ENCODE results near the gene CD93. TPM values are rescaled to one million over a fixed set of nuclear protein-coding genes. Genes with fewer than 3 reads are reported as not detected.

CD93 gene
- total RNA-seq, 1 experiment from 2014 or later: not detected

GRCh38 chr20:23114448-23115082 is 28.4 kb upstream of the CD93 start:
- intact Hi-C loops (cut with micrococcal nuclease): no loop called here
- CTCF ChIA-PET: no interaction called here
- Histone ChIP-seq H3F3A (ENCODE audit: low read length, unreplicated experiment) (no peaks in the 10 kb centered on the region), H3K27ac (ENCODE audit: low read length) (no peak overlapping the region), H4K20me1 (ENCODE audit: low read length) (no peaks in the 10 kb centered on the region), H3K79me2 (ENCODE audit: low read length) (no peaks in the 10 kb centered on the region), H3K4me2 (ENCODE audit: low read length) (no peak overlapping the region), H3K4me3 (ENCODE audit: low read length) (no peak overlapping the region), H3K27me3 (ENCODE audit: low read length) (0 out of 2 replicates have a peak, but pooled peaks cover 7% of the 10 kb centered on the region), H3K9me2 (replicated peaks; ENCODE audit: low read length) (no peaks in the 10 kb centered on the region), H3K9me3 (ENCODE audit: low read length) (no peaks in the 10 kb centered on the region), H3K4me1 (ENCODE audit: insufficient read depth, low read length) (no peaks in the 10 kb centered on the region; the same call in 1 of the 2 replicates), H3K36me3 (ENCODE audit: low read depth, low read length) (no peaks in the 10 kb centered on the region), H3K9ac (ENCODE audit: low read length) (no peak overlapping the region), H2AFZ (ENCODE audit: low read length) (no peak overlapping the region)
- no peak for DNase-seq
- no peak for ATAC-seq
- no peak for TF ChIP-seq EZH2phosphoT487 (IDR thresholded peaks at IDR 0.05; ENCODE audit: borderline replicate concordance, low read length)
- no peak for TF ChIP-seq EZH2 (IDR thresholded peaks at IDR 0.05; ENCODE audit: low read length, unreplicated experiment)
- TF ChIP-seq CTCF (conservative IDR thresholded peaks at IDR 0.05; ENCODE audit: low read depth, low read length): no peak
- BruUV-seq (replicated peaks): no TSS peak
- POLR2A ChIA-PET (ENCODE audit: unreplicated experiment): no interaction called here

- H3K4me3 ChIP-seq (ENCODE audit: low read length): no peak overlapping the region
- H2AFZ ChIP-seq (ENCODE audit: low read length): no peak overlapping the region
- intact Hi-C loops (cut with micrococcal nuclease): no loop called here
- no peak overlapping the region for H3K27ac ChIP-seq (ENCODE audit: low read length)
- TF ChIP-seq EZH2 (IDR thresholded peaks at IDR 0.05; ENCODE audit: low read length, unreplicated experiment): no peak
- no peak for TF ChIP-seq CTCF (conservative IDR thresholded peaks at IDR 0.05; ENCODE audit: low read depth, low read length)
- TF ChIP-seq EZH2phosphoT487 (IDR thresholded peaks at IDR 0.05; ENCODE audit: borderline replicate concordance, low read length): no peak
- BruUV-seq (replicated peaks): no TSS peak
- no peaks in the 10 kb centered on the region for H3K79me2 ChIP-seq (ENCODE audit: low read length)
- DNase-seq (no peak), ATAC-seq (no peak)
- POLR2A ChIA-PET (ENCODE audit: unreplicated experiment): no interaction called here
- no peaks in the 10 kb centered on the region for H3K36me3 ChIP-seq (ENCODE audit: low read depth, low read length)
- H3K9ac ChIP-seq (ENCODE audit: low read length): no peak overlapping the region
- CTCF ChIA-PET: no interaction called here
- no peaks in the 10 kb centered on the region for H3K9me3 ChIP-seq (ENCODE audit: low read length)
- H3F3A ChIP-seq (ENCODE audit: low read length, unreplicated experiment): no peaks in the 10 kb centered on the region
- no peaks in the 10 kb centered on the region; the same call in 1 of the 2 replicates for H3K4me1 ChIP-seq (ENCODE audit: insufficient read depth, low read length)
- no peaks in the 10 kb centered on the region for H3K9me2 ChIP-seq (replicated peaks; ENCODE audit: low read length)
- no peak overlapping the region for H3K4me2 ChIP-seq (ENCODE audit: low read length)
- H3K27me3 ChIP-seq (ENCODE audit: low read length): 0 out of 2 replicates have a peak, but pooled peaks cover 7% of the 10 kb centered on the region
- H4K20me1 ChIP-seq (ENCODE audit: low read length): no peaks in the 10 kb centered on the region
Observed at GRCh38 chr20:23114018-23114417, 27.9 kb upstream of the CD93 start.

GRCh38 chr20:23112595-23112994 is 26.5 kb upstream of the CD93 start:
- Histone ChIP-seq H2AFZ (ENCODE audit: low read length) (no peak overlapping the region), H3K27ac (ENCODE audit: low read length) (no peak overlapping the region), H3K27me3 (ENCODE audit: low read length) (0 out of 2 replicates have a peak, but pooled peaks cover 7% of the 10 kb centered on the region), H3K4me1 (ENCODE audit: insufficient read depth, low read length) (no peaks in the 10 kb centered on the region; the same call in 1 of the 2 replicates), H3F3A (ENCODE audit: low read length, unreplicated experiment) (no peaks in the 10 kb centered on the region), H3K9me2 (replicated peaks; ENCODE audit: low read length) (no peaks in the 10 kb centered on the region), H3K4me2 (ENCODE audit: low read length) (no peak overlapping the region), H3K9ac (ENCODE audit: low read length) (no peak overlapping the region), H4K20me1 (ENCODE audit: low read length) (no peaks in the 10 kb centered on the region), H3K4me3 (ENCODE audit: low read length) (no peak overlapping the region), H3K9me3 (ENCODE audit: low read length) (no peaks in the 10 kb centered on the region), H3K36me3 (ENCODE audit: low read depth, low read length) (no peaks in the 10 kb centered on the region), H3K79me2 (ENCODE audit: low read length) (no peaks in the 10 kb centered on the region)
- POLR2A ChIA-PET (ENCODE audit: unreplicated experiment): no interaction called here
- CTCF ChIA-PET: no interaction called here
- intact Hi-C loops (cut with micrococcal nuclease): no loop called here
- ATAC-seq (no peak), DNase-seq (no peak)
- no TSS peak for BruUV-seq (replicated peaks)
- TF ChIP-seq EZH2phosphoT487 (IDR thresholded peaks at IDR 0.05; ENCODE audit: borderline replicate concordance, low read length) (no peak), EZH2 (IDR thresholded peaks at IDR 0.05; ENCODE audit: low read length, unreplicated experiment) (no peak), CTCF (conservative IDR thresholded peaks at IDR 0.05; ENCODE audit: low read depth, low read length) (no peak)
